Sigmoid colon (tissue), 4 donors: ENCODE results near the gene RANBP1.

Experiments used
- CTCF ChIP-seq, 4 experiments: fragments of 450-650 bp in 3 of 4; fragments of 200-600 bp in 1 of 4; IDR thresholded peaks; one replicate each; pipeline ENCODE4 v1.5.1; 2016 to 2019; ENCODE audit warnings: antibody characterized with exemption in 4 of 4, mild to moderate bottlenecking in 3 of 4, moderate library complexity in 2 of 4
- POLR2A ChIP-seq, 2 donors: fragments of 450-650 bp; IDR thresholded peaks; one replicate each; pipeline ENCODE4 v1.6.1; 2016; ENCODE audit warnings: antibody characterized with exemption in 2 of 2, mild to moderate bottlenecking in 2 of 2, moderate library complexity in 2 of 2
- POLR2AphosphoS5 ChIP-seq, 4 donors: sonication (generic); formaldehyde crosslinking; IDR thresholded peaks; one replicate each; pipeline ENCODE4 v1.6.1; 2017; ENCODE audit warnings: antibody characterized with exemption in 4 of 4

- no peak for TF ChIP-seq CTCF (IDR thresholded peaks at IDR 0.05)
- no peak for TF ChIP-seq POLR2AphosphoS5 (IDR thresholded peaks at IDR 0.05)
- no peak for TF ChIP-seq POLR2A (IDR thresholded peaks at IDR 0.05)
Observed at GRCh38 chr22:20086101-20086599, 29.8 kb upstream of the RANBP1 start.
